ENCODE results near the gene KCNJ16. TPM values are rescaled to one million over a fixed set of nuclear protein-coding genes. Genes with fewer than 3 reads are reported as not detected.

KCNJ16 gene
- total RNA-seq, 1 experiment from 2014 or later: not detected

GRCh38 chr17:70084476-70084875 lies 9.5 kb downstream of the KCNJ16 start:
- TF ChIP-seq CTCF (conservative IDR thresholded peaks at IDR 0.05; ENCODE audit: low read depth, low read length) (no peak), EZH2 (IDR thresholded peaks at IDR 0.05; ENCODE audit: borderline replicate concordance, low read depth, low read length, poor library complexity, severe bottlenecking) (no peak)
- no peaks in the 10 kb centered on the region for H3K4me1 ChIP-seq (ENCODE audit: insufficient read depth, low read length, poor library complexity, severe bottlenecking)
- H3K27ac ChIP-seq (ENCODE audit: low read depth, low read length, poor library complexity, severe bottlenecking): no peak overlapping the region
- intact Hi-C loops (cut with micrococcal nuclease; ENCODE audit: unreplicated experiment): no loop called here
- no peaks in the 10 kb centered on the region for H3K27me3 ChIP-seq (replicated peaks; ENCODE audit: insufficient read depth, low read depth, low read length, poor library complexity)
- DNase-seq (ENCODE audit: low spot score): no peak
- BruUV-seq (replicated peaks): no TSS peak
- H3K9me3 ChIP-seq (ENCODE audit: low read depth, low read length, poor library complexity, severe bottlenecking): no peaks in the 10 kb centered on the region
- ChIA-PET POLR2A (ENCODE audit: low non-redundant PET) (no interaction called here), CTCF (no interaction called here)
- no peak overlapping the region for H3K4me3 ChIP-seq (ENCODE audit: low read depth, low read length, poor library complexity, severe bottlenecking)
- no peaks in the 10 kb centered on the region for H3K36me3 ChIP-seq (ENCODE audit: insufficient read depth, low read length, poor library complexity, severe bottlenecking)

GRCh38 chr17:70086516-70086915 lies 11.5 kb downstream of the KCNJ16 start:
- H3K36me3 ChIP-seq (ENCODE audit: insufficient read depth, low read length, poor library complexity, severe bottlenecking): no peaks in the 10 kb centered on the region
- ChIA-PET CTCF (no interaction called here), POLR2A (ENCODE audit: low non-redundant PET) (no interaction called here)
- no peaks in the 10 kb centered on the region for H3K4me1 ChIP-seq (ENCODE audit: insufficient read depth, low read length, poor library complexity, severe bottlenecking)
- no peaks in the 10 kb centered on the region for H3K9me3 ChIP-seq (ENCODE audit: low read depth, low read length, poor library complexity, severe bottlenecking)
- TF ChIP-seq EZH2 (IDR thresholded peaks at IDR 0.05; ENCODE audit: borderline replicate concordance, low read depth, low read length, poor library complexity, severe bottlenecking) (no peak), CTCF (conservative IDR thresholded peaks at IDR 0.05; ENCODE audit: low read depth, low read length) (no peak)
- intact Hi-C loops (cut with micrococcal nuclease; ENCODE audit: unreplicated experiment): no loop called here
- no peak for DNase-seq (ENCODE audit: low spot score)
- H3K4me3 ChIP-seq (ENCODE audit: low read depth, low read length, poor library complexity, severe bottlenecking): no peak overlapping the region
- H3K27me3 ChIP-seq (replicated peaks; ENCODE audit: insufficient read depth, low read depth, low read length, poor library complexity): no peaks in the 10 kb centered on the region
- BruUV-seq (replicated peaks): no TSS peak
- H3K27ac ChIP-seq (ENCODE audit: low read depth, low read length, poor library complexity, severe bottlenecking): no peak overlapping the region

GRCh38 chr17:70089513-70090148 lies 14.6 kb downstream of the KCNJ16 start:
- BruUV-seq (replicated peaks): no TSS peak
- Histone ChIP-seq H3K9me3 (ENCODE audit: low read depth, low read length, poor library complexity, severe bottlenecking) (no peaks in the 10 kb centered on the region), H3K4me1 (ENCODE audit: insufficient read depth, low read length, poor library complexity, severe bottlenecking) (no peaks in the 10 kb centered on the region), H3K27me3 (replicated peaks; ENCODE audit: insufficient read depth, low read depth, low read length, poor library complexity) (peaks cover under 1% of the 10 kb centered on the region), H3K27ac (ENCODE audit: low read depth, low read length, poor library complexity, severe bottlenecking) (no peak overlapping the region), H3K36me3 (ENCODE audit: insufficient read depth, low read length, poor library complexity, severe bottlenecking) (no peaks in the 10 kb centered on the region), H3K4me3 (ENCODE audit: low read depth, low read length, poor library complexity, severe bottlenecking) (no peak overlapping the region)
- POLR2A ChIA-PET (ENCODE audit: low non-redundant PET): no interaction called here
- intact Hi-C loops (cut with micrococcal nuclease; ENCODE audit: unreplicated experiment): no loop called here
- no peak for DNase-seq (ENCODE audit: low spot score)
- TF ChIP-seq EZH2 (IDR thresholded peaks at IDR 0.05; ENCODE audit: borderline replicate concordance, low read depth, low read length, poor library complexity, severe bottlenecking): no peak
- CTCF ChIA-PET: no interaction called here

- Histone ChIP-seq H3K27me3 (replicated peaks; ENCODE audit: insufficient read depth, low read depth, low read length, poor library complexity) (peaks cover 5% of the 10 kb centered on the region), H3K4me3 (ENCODE audit: low read depth, low read length, poor library complexity, severe bottlenecking) (no peak overlapping the region), H3K4me1 (ENCODE audit: insufficient read depth, low read length, poor library complexity, severe bottlenecking) (no peaks in the 10 kb centered on the region), H3K36me3 (ENCODE audit: insufficient read depth, low read length, poor library complexity, severe bottlenecking) (no peaks in the 10 kb centered on the region), H3K27ac (ENCODE audit: low read depth, low read length, poor library complexity, severe bottlenecking) (no peak overlapping the region), H3K9me3 (ENCODE audit: low read depth, low read length, poor library complexity, severe bottlenecking) (no peaks in the 10 kb centered on the region)
- ChIA-PET POLR2A (ENCODE audit: low non-redundant PET) (no interaction called here), CTCF (no interaction called here)
- intact Hi-C loops (cut with micrococcal nuclease; ENCODE audit: unreplicated experiment): no loop called here
- TF ChIP-seq CTCF (conservative IDR thresholded peaks at IDR 0.05; ENCODE audit: low read depth, low read length) (no peak), EZH2 (IDR thresholded peaks at IDR 0.05; ENCODE audit: borderline replicate concordance, low read depth, low read length, poor library complexity, severe bottlenecking) (no peak)
- DNase-seq (ENCODE audit: low spot score): no peak
- no TSS peak for BruUV-seq (replicated peaks)
These were observed 16.1 kb downstream of the KCNJ16 start for GRCh38 chr17:70091005-70091568.

Data from A673 (cell line).